ENCODE measurements around the gene PLCH1.

PLCH1 gene

GRCh38 chr3:155648013-155648591, 96.8 kb downstream of the PLCH1 start:
- TF ChIP-seq CTCF (IDR thresholded peaks at IDR 0.05; ENCODE audit: insufficient read depth, low read depth, low read length, missing control alignments): no peak
- DNase-seq (ENCODE audit: low read depth): no peak

GRCh38 chr3:155647206-155647605, 97.7 kb downstream of the PLCH1 start:
- TF ChIP-seq CTCF (IDR thresholded peaks at IDR 0.05; ENCODE audit: insufficient read depth, low read depth, low read length, missing control alignments): no peak

More at GRCh38 chr3:155648013-155648591, 96.8 kb downstream of the PLCH1 start:
- H3K4me3 ChIP-seq (ENCODE audit: low read length): no peak overlapping the region

GRCh38 chr3:155646669-155647068, 98.2 kb downstream of the PLCH1 start:
- DNase-seq (ENCODE audit: low read depth): no peak
- TF ChIP-seq CTCF (IDR thresholded peaks at IDR 0.05; ENCODE audit: insufficient read depth, low read depth, low read length, missing control alignments): no peak
- H3K4me3 ChIP-seq (ENCODE audit: low read length): no peak overlapping the region

More at GRCh38 chr3:155647206-155647605, 97.7 kb downstream of the PLCH1 start:
- DNase-seq (ENCODE audit: low read depth): no peak
- H3K4me3 ChIP-seq (ENCODE audit: low read length): no peak overlapping the region

GRCh38 chr3:155646128-155646527, 98.7 kb downstream of the PLCH1 start:
- no peak for DNase-seq (ENCODE audit: low read depth)
- TF ChIP-seq CTCF (IDR thresholded peaks at IDR 0.05; ENCODE audit: insufficient read depth, low read depth, low read length, missing control alignments): no peak
- no peak overlapping the region for H3K4me3 ChIP-seq (ENCODE audit: low read length)

- DNase-seq (ENCODE audit: low read depth): no peak
- H3K4me3 ChIP-seq (ENCODE audit: low read length): no peak overlapping the region
- TF ChIP-seq CTCF (IDR thresholded peaks at IDR 0.05; ENCODE audit: insufficient read depth, low read depth, low read length, missing control alignments): no peak
Measured at GRCh38 chr3:155643581-155644165, 101.2 kb downstream of the PLCH1 start.

- H3K4me3 ChIP-seq (ENCODE audit: low read length): no peak overlapping the region
- TF ChIP-seq CTCF (IDR thresholded peaks at IDR 0.05; ENCODE audit: insufficient read depth, low read depth, low read length, missing control alignments): no peak
- DNase-seq (ENCODE audit: low read depth): no peak
Measured at GRCh38 chr3:155641956-155642355, 102.9 kb downstream of the PLCH1 start.

- no peak for TF ChIP-seq CTCF (IDR thresholded peaks at IDR 0.05; ENCODE audit: insufficient read depth, low read depth, low read length, missing control alignments)
- H3K4me3 ChIP-seq (ENCODE audit: low read length): no peak overlapping the region
- DNase-seq (ENCODE audit: low read depth): no peak
Measured at GRCh38 chr3:155640098-155640497, 104.8 kb downstream of the PLCH1 start.

All from epithelial cell of esophagus (primary cell).